ENCODE data around the gene SALL4.
"Not testable (repeated sequence)": the region's sequence is repeated elsewhere in the genome, so short reads cannot be mapped to it uniquely, and the experiment has no call there.

Gene SALL4

GRCh38 chr20:51740838-51741237 lies 61.5 kb downstream of the SALL4 start:
- Mint-ChIP-seq H3K9me3 (no peaks in the 10 kb centered on the region), H3K27me3 (ENCODE audit: low read depth) (peaks cover 4% of the 10 kb centered on the region), H3K4me3 (no peak overlapping the region), H3K36me3 (ENCODE audit: low read depth) (no peaks in the 10 kb centered on the region), H3K4me1 (ENCODE audit: low read depth) (peaks cover 3% of the 10 kb centered on the region), H3K27ac (no peak overlapping the region)

- H3K4me3 Mint-ChIP-seq; H3K27ac Mint-ChIP-seq; H3K9me3 Mint-ChIP-seq; H3K27me3 Mint-ChIP-seq (ENCODE audit: low read depth); H3K4me1 Mint-ChIP-seq (ENCODE audit: low read depth); H3K36me3 Mint-ChIP-seq (ENCODE audit: low read depth): not testable (repeated sequence)
Observed at GRCh38 chr20:51740308-51740707, 62.0 kb downstream of the SALL4 start.

- H3K27ac Mint-ChIP-seq = no peak overlapping the region
- peaks cover 4% of the 10 kb centered on the region for H3K27me3 Mint-ChIP-seq (ENCODE audit: low read depth)
- no peaks in the 10 kb centered on the region for H3K36me3 Mint-ChIP-seq (ENCODE audit: low read depth)
- H3K9me3 Mint-ChIP-seq = no peaks in the 10 kb centered on the region
- H3K4me1 Mint-ChIP-seq (ENCODE audit: low read depth) = peaks cover 3% of the 10 kb centered on the region
- H3K4me3 Mint-ChIP-seq = no peak overlapping the region
Observed at GRCh38 chr20:51739722-51740249, 62.5 kb downstream of the SALL4 start.

GRCh38 chr20:51738877-51739447 lies 63.4 kb downstream of the SALL4 start:
- H3K4me3 Mint-ChIP-seq = no peak overlapping the region
- no peaks in the 10 kb centered on the region for H3K36me3 Mint-ChIP-seq (ENCODE audit: low read depth)
- H3K9me3 Mint-ChIP-seq = no peaks in the 10 kb centered on the region
- H3K27me3 Mint-ChIP-seq (ENCODE audit: low read depth) = peaks cover 4% of the 10 kb centered on the region
- H3K4me1 Mint-ChIP-seq (ENCODE audit: low read depth) = peaks cover 3% of the 10 kb centered on the region
- no peak overlapping the region for H3K27ac Mint-ChIP-seq

- not testable (repeated sequence) for H3K36me3 Mint-ChIP-seq (ENCODE audit: low read depth); H3K9me3 Mint-ChIP-seq
Observed at GRCh38 chr20:51738261-51738660, 64.1 kb downstream of the SALL4 start.

GRCh38 chr20:51736947-51737346 lies 65.4 kb downstream of the SALL4 start:
- Mint-ChIP-seq H3K4me3 (no peak overlapping the region), H3K4me1 (ENCODE audit: low read depth) (peaks cover 4% of the 10 kb centered on the region), H3K9me3 (no peaks in the 10 kb centered on the region), H3K27ac (no peak overlapping the region), H3K27me3 (ENCODE audit: low read depth) (peaks cover 4% of the 10 kb centered on the region), H3K36me3 (ENCODE audit: low read depth) (no peaks in the 10 kb centered on the region)

More at GRCh38 chr20:51738261-51738660, 64.1 kb downstream of the SALL4 start:
- not testable (repeated sequence) for H3K4me1 Mint-ChIP-seq (ENCODE audit: low read depth); H3K27ac Mint-ChIP-seq; H3K27me3 Mint-ChIP-seq (ENCODE audit: low read depth); H3K4me3 Mint-ChIP-seq

GRCh38 chr20:51735728-51736600 lies 66.4 kb downstream of the SALL4 start:
- Mint-ChIP-seq H3K9me3 (no peaks in the 10 kb centered on the region), H3K27ac (no peak overlapping the region), H3K36me3 (ENCODE audit: low read depth) (no peaks in the 10 kb centered on the region), H3K4me3 (no peak overlapping the region), H3K27me3 (ENCODE audit: low read depth) (peaks cover 4% of the 10 kb centered on the region), H3K4me1 (ENCODE audit: low read depth) (peaks cover 4% of the 10 kb centered on the region)

- H3K9me3 Mint-ChIP-seq = no peaks in the 10 kb centered on the region
- H3K36me3 Mint-ChIP-seq (ENCODE audit: low read depth) = no peaks in the 10 kb centered on the region
- no peak overlapping the region for H3K27ac Mint-ChIP-seq
- peaks cover 4% of the 10 kb centered on the region for H3K27me3 Mint-ChIP-seq (ENCODE audit: low read depth)
- H3K4me3 Mint-ChIP-seq = no peak overlapping the region
- H3K4me1 Mint-ChIP-seq (ENCODE audit: low read depth) = peaks cover 4% of the 10 kb centered on the region
Observed at GRCh38 chr20:51734876-51735720, 67.2 kb downstream of the SALL4 start.

- H3K36me3 Mint-ChIP-seq (ENCODE audit: low read depth) = no peaks in the 10 kb centered on the region
- H3K9me3 Mint-ChIP-seq = no peaks in the 10 kb centered on the region
- no peak overlapping the region for H3K27ac Mint-ChIP-seq
Observed at GRCh38 chr20:51733070-51733469, 69.3 kb downstream of the SALL4 start.

More at GRCh38 chr20:51733070-51733469, 69.3 kb downstream of the SALL4 start:
- Mint-ChIP-seq H3K27me3 (ENCODE audit: low read depth) (no peaks in the 10 kb centered on the region), H3K4me3 (no peak overlapping the region), H3K4me1 (ENCODE audit: low read depth) (peaks cover 4% of the 10 kb centered on the region)
